DOHH2 (cell line): ENCODE measurements around the gene GPD2.

ENCODE experiments used
- H3F3A ChIP-seq: fragments of 200-600 bp; sonication (generic), shearing (Covaris generic); 2 replicates; pipeline ENCODE4 v1.6.0; 2016; ENCODE audit warnings: antibody characterized with exemption, mild to moderate bottlenecking; ENCODE audit not compliant: control insufficient read depth, insufficient read depth
- H3K27ac ChIP-seq: fragments of 200-600 bp; sonication (generic); 2 replicates; pipeline ENCODE4 v1.5.1; 2014; ENCODE audit warnings: low read depth, mild to moderate bottlenecking, low read length, moderate library complexity
- H3K27me3 ChIP-seq: fragments of 200-600 bp; sonication (generic); 2 replicates; pipeline ENCODE4 v1.6.1; 2014; ENCODE audit warnings: mild to moderate bottlenecking, low read length, mixed read lengths; ENCODE audit not compliant: control insufficient read depth
- H3K36me3 ChIP-seq: fragments of 200-600 bp; sonication (generic); 2 replicates; pipeline ENCODE4 v1.6.1; 2014; ENCODE audit warnings: mild to moderate bottlenecking, low read length, moderate library complexity, mixed read lengths; ENCODE audit not compliant: control insufficient read depth
- H3K4me1 ChIP-seq: fragments of 200-600 bp; sonication (generic); 2 replicates; pipeline ENCODE4 v1.6.1; 2014; ENCODE audit warnings: mild to moderate bottlenecking, low read length, mixed read lengths; ENCODE audit not compliant: control insufficient read depth
- H3K4me2 ChIP-seq: fragments of 200-600 bp; sonication (generic); 2 replicates; pipeline ENCODE4 v1.6.0; 2014; ENCODE audit warnings: mild to moderate bottlenecking, low read length, moderate library complexity
- H3K4me3 ChIP-seq: fragments of 200-600 bp; sonication (generic); 2 replicates; pipeline ENCODE4 v1.5.1; 2014; ENCODE audit warnings: mild to moderate bottlenecking, low read length, mixed read lengths
- H3K79me2 ChIP-seq: fragments of 200-600 bp; sonication (generic); 2 replicates; pipeline ENCODE4 v1.6.1; 2014; ENCODE audit warnings: mild to moderate bottlenecking, low read length, mixed read lengths; ENCODE audit not compliant: control insufficient read depth
- H3K9me2 ChIP-seq: fragments of 200-600 bp; sonication (generic); replicated peaks from 2 replicates; pipeline ENCODE4 v1.6.1; 2014; ENCODE audit warnings: mild to moderate bottlenecking, low read length, mixed read lengths; ENCODE audit not compliant: control insufficient read depth
- H3K9me3 ChIP-seq: fragments of 200-600 bp; sonication (generic); 2 replicates; pipeline ENCODE4 v1.6.1; 2014; ENCODE audit warnings: antibody characterized with exemption, low read length, mixed read lengths; ENCODE audit not compliant: control insufficient read depth, insufficient read depth
- H4K20me1 ChIP-seq: fragments of 200-600 bp; sonication (generic); 2 replicates; pipeline ENCODE4 v1.6.0; 2014; ENCODE audit warnings: low read depth, mild to moderate bottlenecking, antibody characterized with exemption, low read length, moderate library complexity; ENCODE audit not compliant: control insufficient read depth, insufficient read depth
- CTCF ChIP-seq: fragments of 200-600 bp; sonication (generic); IDR thresholded peaks from one replicate; pipeline ENCODE4 v1.5.1; 2014; ENCODE audit warnings: antibody characterized with exemption, mild to moderate bottlenecking, low read depth, low read length; ENCODE audit not compliant: poor library complexity, severe bottlenecking
- EZH2phosphoT487 ChIP-seq: fragments of 200-600 bp; sonication (generic); IDR thresholded peaks from 2 replicates; pipeline ENCODE4 v1.6.1; 2017; ENCODE audit warnings: borderline replicate concordance, mild to moderate bottlenecking, antibody characterized with exemption, low read length, moderate library complexity, mixed read lengths

The GPD2 gene

GRCh38 chr2:156541706-156542105 lies 105.5 kb downstream of the GPD2 start:
- no peak overlapping the region for H3K4me2 ChIP-seq
- TF ChIP-seq CTCF = no peak
- no peak for TF ChIP-seq EZH2phosphoT487
- no peaks in the 10 kb centered on the region for H3K79me2 ChIP-seq
- no peaks in the 10 kb centered on the region for H3K4me1 ChIP-seq
- H3K27me3 ChIP-seq = no peaks in the 10 kb centered on the region
- H3K36me3 ChIP-seq = no peaks in the 10 kb centered on the region
- H3F3A ChIP-seq = no peaks in the 10 kb centered on the region
- H4K20me1 ChIP-seq = no peaks in the 10 kb centered on the region
- no peak overlapping the region for H3K4me3 ChIP-seq
- no peaks in the 10 kb centered on the region for H3K9me2 ChIP-seq
- no peak overlapping the region for H3K27ac ChIP-seq
- H3K9me3 ChIP-seq = no peaks in the 10 kb centered on the region

GRCh38 chr2:156548413-156548812 lies 112.2 kb downstream of the GPD2 start:
- Histone ChIP-seq H3K4me1 (no peaks in the 10 kb centered on the region), H3F3A (no peaks in the 10 kb centered on the region), H3K9me2 (no peaks in the 10 kb centered on the region), H3K4me2 (no peak overlapping the region), H4K20me1 (no peaks in the 10 kb centered on the region), H3K27me3 (no peaks in the 10 kb centered on the region), H3K36me3 (no peaks in the 10 kb centered on the region), H3K9me3 (no peaks in the 10 kb centered on the region), H3K27ac (no peak overlapping the region), H3K4me3 (no peak overlapping the region), H3K79me2 (no peaks in the 10 kb centered on the region)
- TF ChIP-seq EZH2phosphoT487 (no peak), CTCF (no peak)

GRCh38 chr2:156553714-156554442 lies 117.7 kb downstream of the GPD2 start:
- Histone ChIP-seq H3K27me3 (no peaks in the 10 kb centered on the region), H3K4me1 (no peaks in the 10 kb centered on the region), H3K9me2 (no peaks in the 10 kb centered on the region), H3K4me2 (no peak overlapping the region), H3K4me3 (no peak overlapping the region), H4K20me1 (no peaks in the 10 kb centered on the region), H3F3A (no peaks in the 10 kb centered on the region), H3K9me3 (no peaks in the 10 kb centered on the region), H3K79me2 (no peaks in the 10 kb centered on the region), H3K36me3 (peaks cover 7% of the 10 kb centered on the region; the same call in 1 of the 2 replicates), H3K27ac (no peak overlapping the region)
- TF ChIP-seq CTCF (no peak), EZH2phosphoT487 (no peak)
